RWPE2 (cell line): ENCODE data around the gene ELAVL3.
"Not testable (repeated sequence)": the region's sequence is repeated elsewhere in the genome, so short reads cannot be mapped to it uniquely, and the experiment has no call there.

Experiments used
- ATAC-seq: fragments of 200-7000 bp; cut with Tn5 transposase; 3 replicates; pipeline ENCODE4 v1.9.1; 2021; ENCODE audit warnings: low read depth
- DNase-seq: peaks from one replicate; pipeline ENCODE4 v3.0.0-alpha.2; 2020; ENCODE audit warnings: low spot score
- H3K27ac ChIP-seq: fragments of 450-650 bp; 2 replicates; pipeline ENCODE4 v1.5.1; 2017; ENCODE audit warnings: mild to moderate bottlenecking; ENCODE audit not compliant: poor library complexity, severe bottlenecking
- H3K27me3 ChIP-seq: fragments of 250-450 bp; sonication (Bioruptor Pico); 2 replicates; pipeline ENCODE4 v1.5.1; 2021; ENCODE audit warnings: mild to moderate bottlenecking, moderate library complexity; ENCODE audit not compliant: insufficient read depth, poor library complexity, severe bottlenecking
- H3K36me3 ChIP-seq: fragments of 250-450 bp; sonication (Bioruptor Pico); 2 replicates; pipeline ENCODE4 v1.5.1; 2020; ENCODE audit warnings: low read depth, mild to moderate bottlenecking, moderate library complexity
- H3K4me1 ChIP-seq: fragments of 250-450 bp; sonication (Bioruptor Pico); 2 replicates; pipeline ENCODE4 v1.5.1; 2021; ENCODE audit warnings: mild to moderate bottlenecking, moderate library complexity; ENCODE audit not compliant: insufficient read depth, poor library complexity, severe bottlenecking
- H3K4me3 ChIP-seq: fragments of 250-450 bp; sonication (Bioruptor Pico); 2 replicates; pipeline ENCODE4 v1.5.1; 2021; ENCODE audit warnings: mild to moderate bottlenecking, moderate library complexity; ENCODE audit not compliant: severe bottlenecking
- H3K9me3 ChIP-seq: fragments of 250-450 bp; sonication (Bioruptor Pico); 2 replicates; pipeline ENCODE4 v1.5.1; 2021; ENCODE audit warnings: mild to moderate bottlenecking, moderate library complexity; ENCODE audit not compliant: severe bottlenecking
- TF ChIP-seq, protein P1 (sequence below): fragments of 450-650 bp; IDR thresholded peaks from one replicate; pipeline ENCODE4 v1.5.1; 2017; ENCODE audit warnings: mild to moderate bottlenecking, moderate library complexity; ENCODE audit not compliant: poor library complexity, severe bottlenecking

Gene ELAVL3

GRCh38 chr19:11478167-11479089, 2.4 kb downstream of the ELAVL3 start:
- TF ChIP-seq, protein P1, sequence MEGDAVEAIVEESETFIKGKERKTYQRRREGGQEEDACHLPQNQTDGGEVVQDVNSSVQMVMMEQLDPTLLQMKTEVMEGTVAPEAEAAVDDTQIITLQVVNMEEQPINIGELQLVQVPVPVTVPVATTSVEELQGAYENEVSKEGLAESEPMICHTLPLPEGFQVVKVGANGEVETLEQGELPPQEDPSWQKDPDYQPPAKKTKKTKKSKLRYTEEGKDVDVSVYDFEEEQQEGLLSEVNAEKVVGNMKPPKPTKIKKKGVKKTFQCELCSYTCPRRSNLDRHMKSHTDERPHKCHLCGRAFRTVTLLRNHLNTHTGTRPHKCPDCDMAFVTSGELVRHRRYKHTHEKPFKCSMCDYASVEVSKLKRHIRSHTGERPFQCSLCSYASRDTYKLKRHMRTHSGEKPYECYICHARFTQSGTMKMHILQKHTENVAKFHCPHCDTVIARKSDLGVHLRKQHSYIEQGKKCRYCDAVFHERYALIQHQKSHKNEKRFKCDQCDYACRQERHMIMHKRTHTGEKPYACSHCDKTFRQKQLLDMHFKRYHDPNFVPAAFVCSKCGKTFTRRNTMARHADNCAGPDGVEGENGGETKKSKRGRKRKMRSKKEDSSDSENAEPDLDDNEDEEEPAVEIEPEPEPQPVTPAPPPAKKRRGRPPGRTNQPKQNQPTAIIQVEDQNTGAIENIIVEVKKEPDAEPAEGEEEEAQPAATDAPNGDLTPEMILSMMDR = no peak
- H3K27ac ChIP-seq = no peak overlapping the region
- peaks cover 27% of the 10 kb centered on the region for H3K27me3 ChIP-seq
- H3K4me3 ChIP-seq = no peak overlapping the region
- H3K36me3 ChIP-seq = no peaks in the 10 kb centered on the region
- DNase-seq (no peak), ATAC-seq (no peak)
- H3K9me3 ChIP-seq = no peaks in the 10 kb centered on the region
- H3K4me1 ChIP-seq = no peaks in the 10 kb centered on the region

DNA sequence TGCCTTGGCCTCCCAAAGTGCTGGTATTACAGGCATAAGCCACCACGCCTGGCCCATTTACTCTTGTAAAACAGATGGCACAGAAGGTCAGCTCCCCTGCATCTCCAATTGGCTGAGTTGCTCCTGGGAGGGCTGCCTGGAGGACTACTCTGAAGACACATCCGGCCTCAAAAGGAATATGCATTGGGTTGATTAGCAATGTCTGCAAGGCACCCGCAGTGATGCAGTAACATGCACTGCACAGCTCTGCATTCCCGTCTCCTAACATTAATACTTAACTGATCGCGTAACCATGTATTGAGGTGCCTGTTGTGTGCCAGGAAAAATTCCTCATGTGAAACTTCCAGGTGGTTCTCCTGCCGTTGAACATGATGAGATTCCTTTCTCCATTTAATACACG, 5.0 kb downstream of the ELAVL3 start:
- Histone ChIP-seq H3K27ac (no peak overlapping the region), H3K36me3 (no peaks in the 10 kb centered on the region), H3K4me3 (no peak overlapping the region), H3K4me1 (no peaks in the 10 kb centered on the region), H3K27me3 (peaks cover 10% of the 10 kb centered on the region), H3K9me3 (no peaks in the 10 kb centered on the region)
- DNase-seq (no peak), ATAC-seq (no peak)
- TF ChIP-seq, protein P1 = no peak

GRCh38 chr19:11475343-11475742, 5.5 kb downstream of the ELAVL3 start:
- H3K9me3 ChIP-seq, DNase-seq, H3K4me3 ChIP-seq, H3K27me3 ChIP-seq, H3K27ac ChIP-seq, H3K4me1 ChIP-seq, ATAC-seq, H3K36me3 ChIP-seq: not testable (repeated sequence)

DNA sequence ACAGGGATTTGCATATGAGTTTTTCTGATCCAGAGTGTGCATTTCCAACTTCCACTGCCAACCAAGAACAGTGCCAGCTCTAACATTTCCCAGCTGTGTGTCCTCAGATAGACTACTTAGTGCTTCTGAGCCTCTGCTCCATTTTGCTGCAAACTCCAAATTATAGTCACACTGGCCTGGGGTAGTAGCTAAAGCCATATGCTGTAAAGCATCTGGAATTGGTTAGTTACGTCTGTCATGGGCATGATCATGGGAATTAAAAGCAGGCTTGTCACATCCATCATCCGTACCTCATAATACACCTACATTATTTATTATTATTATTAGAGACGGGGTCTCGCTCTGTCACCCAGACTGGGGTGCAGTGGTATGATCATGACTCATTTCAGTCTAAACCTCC, 7.1 kb downstream of the ELAVL3 start:
- Histone ChIP-seq H3K4me1 (no peaks in the 10 kb centered on the region), H3K27ac (no peak overlapping the region), H3K4me3 (no peak overlapping the region), H3K36me3 (no peaks in the 10 kb centered on the region), H3K27me3 (no peaks in the 10 kb centered on the region), H3K9me3 (no peaks in the 10 kb centered on the region)
- ATAC-seq = no peak
- DNase-seq = no peak
- TF ChIP-seq, protein P1 = no peak

GRCh38 chr19:11468266-11468845, 12.5 kb downstream of the ELAVL3 start:
- not testable (repeated sequence) for H3K27me3 ChIP-seq, H3K27ac ChIP-seq, DNase-seq, H3K36me3 ChIP-seq, H3K4me1 ChIP-seq, ATAC-seq, H3K9me3 ChIP-seq, H3K4me3 ChIP-seq
